PC-9 (cell line): ENCODE results near the gene KLHL36. TPM values are rescaled to one million over a fixed set of nuclear protein-coding genes. Genes with fewer than 3 reads are reported as not detected.
A peak's percentile ranks its signal among the peaks of the same experiment; 100 is the strongest.

ENCODE experiments used
- BruUV-seq: library from RNA; stranded (reverse); fragments of 400-500 nt; replicated peaks from 2 replicates; lab custom pipeline; 2021; lab: Mats Ljungman, UMichigan
- CTCF ChIA-PET: fragments of 300-600 bp; sonication (Branson Sonifier 250); formaldehyde crosslinking; loops from one replicate; lab custom pipeline; 2022; ENCODE audit warnings: antibody characterized with exemption; lab: Charles Lee
- POLR2A ChIA-PET: fragments of 300-600 bp; sonication (Branson Sonifier 250); formaldehyde crosslinking; loops from one replicate; lab custom pipeline; 2022; ENCODE audit warnings: antibody characterized with exemption; ENCODE audit not compliant: unreplicated experiment; lab: Charles Lee
- DNase-seq, 2 experiments: peaks; one replicate each; pipeline versions ENCODE4 v3.0.0 to v3.0.0-alpha.2; 2015 to 2022; ENCODE audit warnings: mixed read lengths in 1 of 2
- H2AFZ ChIP-seq: fragments of 200-600 bp; sonication (generic); 2 replicates; pipeline ENCODE4 v1.8.1; 2017; ENCODE audit warnings: antibody characterized with exemption
- H3F3A ChIP-seq: fragments of 200-600 bp; sonication (generic); 2 replicates; pipeline ENCODE4 v1.8.1; 2017; ENCODE audit warnings: antibody characterized with exemption, mild to moderate bottlenecking, low read depth; ENCODE audit not compliant: insufficient read depth
- H3K27ac ChIP-seq: fragments of 200-600 bp; sonication (generic); 2 replicates; pipeline ENCODE4 v1.6.1; 2016; ENCODE audit warnings: mixed run types
- H3K27me3 ChIP-seq: fragments of 200-600 bp; sonication (generic); 2 replicates; pipeline ENCODE4 v1.6.1; 2016; ENCODE audit warnings: low read depth, mixed run types; ENCODE audit not compliant: insufficient read depth
- H3K36me3 ChIP-seq: fragments of 200-600 bp; sonication (generic); 2 replicates; pipeline ENCODE4 v1.6.1; 2016; ENCODE audit warnings: low read depth, mixed run types
- H3K4me1 ChIP-seq: fragments of 200-600 bp; sonication (generic); replicated peaks from 2 replicates; pipeline ENCODE4 v1.6.1; 2016; ENCODE audit warnings: mixed run types; ENCODE audit not compliant: insufficient read depth
- H3K4me2 ChIP-seq: fragments of 200-600 bp; sonication (generic); 2 replicates; pipeline ENCODE4 v1.6.1; 2017; ENCODE audit warnings: mixed run types
- H3K4me3 ChIP-seq: fragments of 200-600 bp; sonication (generic); 2 replicates; pipeline ENCODE4 v1.6.1; 2016; ENCODE audit warnings: mixed run types
- H3K79me2 ChIP-seq: fragments of 200-600 bp; sonication (generic); 2 replicates; pipeline ENCODE4 v1.6.1; 2017; ENCODE audit warnings: low read depth, mixed run types
- H3K9me2 ChIP-seq: fragments of 200-600 bp; sonication (generic); 2 replicates; pipeline ENCODE4 v1.8.1; 2017; ENCODE audit warnings: mild to moderate bottlenecking; ENCODE audit not compliant: insufficient read depth
- H3K9me3 ChIP-seq: fragments of 200-600 bp; sonication (generic); 2 replicates; pipeline ENCODE4 v1.8.1; 2016; ENCODE audit warnings: low read depth; ENCODE audit not compliant: insufficient read depth
- H4K20me1 ChIP-seq: fragments of 200-600 bp; sonication (generic); 2 replicates; pipeline ENCODE4 v1.8.1; 2017; ENCODE audit not compliant: insufficient read depth
- CTCF ChIP-seq: fragments of 200-600 bp; sonication (generic); conservative IDR thresholded peaks from 2 replicates; pipeline ENCODE4 v1.6.1; 2017; ENCODE audit warnings: mixed run types, antibody characterized with exemption, mild to moderate bottlenecking, moderate library complexity
- EZH2 ChIP-seq: fragments of 200-600 bp; sonication (generic); IDR thresholded peaks from 2 replicates; pipeline ENCODE4 v1.8.0; 2017; ENCODE audit warnings: antibody characterized with exemption, low read depth
- intact Hi-C: fragments of 100-400 bp; cut with micrococcal nuclease; formaldehyde crosslinking; loops from one replicate; pipeline ENCODE4 v1.10.0; 2022; ENCODE audit not compliant: unreplicated experiment
- total RNA-seq: library from RNA; stranded (reverse); gene quantifications from 2 replicates; pipeline ENCODE4 v1.2.3, GENCODE V29; 2021

Gene KLHL36
- total RNA-seq, 1 experiment from 2014 or later, result 73.8 TPM

GRCh38 chr16:84699147-84699711 is 50.9 kb downstream of the KLHL36 start:
- TF ChIP-seq EZH2 (no peak), CTCF (no peak)
- no peaks in the 10 kb centered on the region for H3K27me3 ChIP-seq
- BruUV-seq, result TSS peak; percentile 93
- H3K9me2 ChIP-seq, result no peaks in the 10 kb centered on the region
- POLR2A ChIA-PET, result no interaction called here
- intact Hi-C loops, result no loop called here
- H4K20me1 ChIP-seq, result peaks cover 37% of the 10 kb centered on the region
- H3K4me3 ChIP-seq, result peak overlapping the region; percentile 93
- DNase-seq, result no peak
- peaks cover 29% of the 10 kb centered on the region for H3K4me1 ChIP-seq
- H3K79me2 ChIP-seq, result peaks cover 46% of the 10 kb centered on the region
- no peaks in the 10 kb centered on the region for H3K36me3 ChIP-seq
- peak overlapping the region; percentile 93 for H2AFZ ChIP-seq
- H3K4me2 ChIP-seq, result peak overlapping the region; percentile 97
- H3K9me3 ChIP-seq, result no peaks in the 10 kb centered on the region
- no peak overlapping the region for H3K27ac ChIP-seq
- H3F3A ChIP-seq, result peaks cover 6% of the 10 kb centered on the region; the same call in 1 of the 2 replicates
- CTCF ChIA-PET, result interaction anchor here (0.5 to 0.6 kb wide), 2 partner anchors 27 to 56 kb away, joined by 3 to 5 read pairs; no protein-coding TSS in a partner anchor

- ChIA-PET CTCF (interaction anchor here (0.5 to 0.8 kb wide), 3 partner anchors 27 to 635 kb away, joined by 3 to 14 read pairs (median 3); no protein-coding TSS in a partner anchor), POLR2A (no interaction called here)
- peak within 1 kb of the TSS; percentile 97 for H3K4me2 ChIP-seq
- H4K20me1 ChIP-seq, result peaks cover 43% of the 10 kb centered on the region
- no peaks in the 10 kb centered on the region for H3K36me3 ChIP-seq
- H2AFZ ChIP-seq, result peak within 1 kb of the TSS; percentile 93
- H3K4me1 ChIP-seq, result peaks cover 29% of the 10 kb centered on the region
- H3K27ac ChIP-seq, result no peak within 1 kb of the TSS
- intact Hi-C loops, result loop anchor here (2.0 kb wide), 1 partner anchor 27 kb away; no protein-coding TSS in a partner anchor
- H3K9me2 ChIP-seq, result no peaks in the 10 kb centered on the region
- no peaks in the 10 kb centered on the region for H3K27me3 ChIP-seq
- TF ChIP-seq EZH2 (no peak), CTCF (no peak)
- no peaks in the 10 kb centered on the region for H3K9me3 ChIP-seq
- H3K79me2 ChIP-seq, result peaks cover 53% of the 10 kb centered on the region
- peaks cover 6% of the 10 kb centered on the region; the same call in 1 of the 2 replicates for H3F3A ChIP-seq
- peak within 1 kb of the TSS; percentile 93 for H3K4me3 ChIP-seq
- peak in 1 of 2 experiments; percentile 86 for DNase-seq
- BruUV-seq, result no TSS peak
Measured at GRCh38 chr16:84699712-84700445, 51.6 kb downstream of the KLHL36 start, which contains the start of gene USP10. Gene USP10 (plus strand): TSS chr16:84700000. CDS start chr16:84700091, 91 bp downstream.
